HCT116 (cell line): Measurements from ENCODE around the gene ZBTB37. TPM values are rescaled to one million over a fixed set of nuclear protein-coding genes. Genes with fewer than 3 reads are reported as not detected.

Experiments used
- ATAC-seq: fragments of 200-7000 bp; cut with Tn5 transposase; 2 replicates; pipeline ENCODE4 v1.9.1; 2020; ENCODE audit warnings: mild to moderate bottlenecking, moderate library complexity
- BruUV-seq: library from RNA; stranded (reverse); fragments of 400-500 nt; replicated peaks from 2 replicates; lab custom pipeline; 2021; lab: Mats Ljungman, UMichigan
- CTCF ChIA-PET: fragments of 300-600 bp; sonication (Branson Sonifier 250); formaldehyde crosslinking; loops from one replicate; lab custom pipeline; 2021; ENCODE audit warnings: antibody characterized with exemption; lab: Charles Lee
- POLR2A ChIA-PET: fragments of 300-600, 350-600 bp; sonication (Branson Sonifier 250); formaldehyde crosslinking; loops from one replicate; lab custom pipeline; 2021; ENCODE audit warnings: antibody characterized with exemption; lab: Charles Lee
- RAD21 ChIA-PET, 2 experiments: fragments of 300-600 bp; sonication (Branson Sonifier 250); formaldehyde crosslinking; loops; one replicate each; lab custom pipeline; 2023; ENCODE audit warnings: low total read pairs in 2 of 2; ENCODE audit not compliant: uncharacterized antibody in 2 of 2, unreplicated experiment in 2 of 2, low non-redundant PET in 1 of 2; lab: Charles Lee
- DNase-seq: peaks from one replicate; pipeline ENCODE4 v3.0.0-alpha.2; 2010; ENCODE audit warnings: low read depth, low spot score
- H2AFZ ChIP-seq: fragments of 200-600 bp; shearing (Covaris generic), sonication (generic); 2 replicates; pipeline ENCODE4 v1.6.1; 2017; ENCODE audit warnings: low read depth, mixed run types, mixed read lengths, antibody characterized with exemption, low read length; ENCODE audit not compliant: poor library complexity, severe bottlenecking
- H3K27ac ChIP-seq: 2 replicates; pipeline ENCODE4 v1.5.1; 2012; ENCODE audit warnings: low read depth, low read length
- H3K27me3 ChIP-seq: fragments of 200-600 bp; sonication (generic); 2 replicates; pipeline ENCODE4 v1.6.1; 2016; ENCODE audit warnings: mixed run types, low read length, mixed read lengths; ENCODE audit not compliant: insufficient read depth
- H3K36me3 ChIP-seq, 2 experiments: fragments of 200-500 bp in 1 of 2; fragments of 200-600 bp in 1 of 2; sonication (Bioruptor generic) in 1 of 2; sonication (generic) in 1 of 2; 2 replicates each; pipeline versions ENCODE4 v1.5.1 to v1.6.1; 2014 to 2016; ENCODE audit warnings: low read length in 2 of 2, inconsistent platforms in 1 of 2, mixed read lengths in 1 of 2, mixed run types in 1 of 2; ENCODE audit not compliant: insufficient read depth in 2 of 2, control insufficient read depth in 1 of 2
- H3K4me1 ChIP-seq, 2 experiments: fragments of 200-600 bp in 1 of 2; sonication (generic) in 1 of 2; 2 replicates each; pipeline versions ENCODE4 v1.5.1 to v1.6.1; 2012 to 2017; ENCODE audit warnings: low read length in 2 of 2, inconsistent platforms in 1 of 2, mild to moderate bottlenecking in 1 of 2, mixed read lengths in 1 of 2, mixed run types in 1 of 2, moderate library complexity in 1 of 2; ENCODE audit not compliant: insufficient read depth in 2 of 2, control insufficient read depth in 1 of 2
- H3K4me2 ChIP-seq: fragments of 200-600 bp; sonication (generic); 2 replicates; pipeline ENCODE4 v1.6.1; 2017; ENCODE audit warnings: mixed run types, low read length, mixed read lengths
- H3K4me3 ChIP-seq, 2 experiments: fragments of 200-600 bp in 1 of 2; sonication (generic) in 1 of 2; replicated peaks in 1 of 2; 2 replicates each; pipeline ENCODE4 v1.5.1; 2011 to 2016; ENCODE audit warnings: low read length in 2 of 2, control low read depth in 1 of 2, low read depth in 1 of 2, mild to moderate bottlenecking in 1 of 2, mixed read lengths in 1 of 2, mixed run types in 1 of 2
- H3K79me2 ChIP-seq: fragments of 200-600 bp; sonication (generic); 2 replicates; pipeline ENCODE4 v1.6.1; 2017; ENCODE audit warnings: mild to moderate bottlenecking, mixed run types, low read length, moderate library complexity, mixed read lengths; ENCODE audit not compliant: insufficient read depth
- H3K9ac ChIP-seq: fragments of 200-600 bp; sonication (generic); 2 replicates; pipeline ENCODE4 v1.6.1; 2016; ENCODE audit warnings: low read length, mixed read lengths
- H3K9me2 ChIP-seq: fragments of 200-600 bp; sonication (generic), shearing (Covaris generic); 2 replicates; pipeline ENCODE4 v1.6.1; 2017; ENCODE audit warnings: mixed run types, mild to moderate bottlenecking, moderate library complexity; ENCODE audit not compliant: insufficient read depth
- H3K9me3 ChIP-seq, 2 experiments: fragments of 200-500 bp in 1 of 2; fragments of 200-600 bp in 1 of 2; sonication (Bioruptor generic) in 1 of 2; sonication (generic) in 1 of 2; 2 replicates each; pipeline ENCODE4 v1.6.1; 2014 to 2017; ENCODE audit warnings: low read length in 2 of 2, mixed read lengths in 2 of 2, inconsistent platforms in 1 of 2, low read depth in 1 of 2, mild to moderate bottlenecking in 1 of 2, mixed run types in 1 of 2, moderate library complexity in 1 of 2; ENCODE audit not compliant: control insufficient read depth in 1 of 2, insufficient read depth in 1 of 2
- H4K20me1 ChIP-seq: fragments of 200-600 bp; sonication (generic), shearing (Covaris generic); 2 replicates; pipeline ENCODE4 v1.6.1; 2017; ENCODE audit warnings: mixed run types, mild to moderate bottlenecking, moderate library complexity; ENCODE audit not compliant: insufficient read depth
- CBX3 ChIP-seq: IDR thresholded peaks from 2 replicates; pipeline ENCODE4 v1.6.1; 2012; ENCODE audit warnings: low read depth
- CEBPB ChIP-seq: IDR thresholded peaks from 2 replicates; pipeline ENCODE4 v1.6.1; 2012; ENCODE audit warnings: low read depth
- EGR1 ChIP-seq: IDR thresholded peaks from 2 replicates; pipeline ENCODE4 v1.6.1; 2012; ENCODE audit warnings: low read depth
- ELF1 ChIP-seq: IDR thresholded peaks from 2 replicates; pipeline ENCODE4 v1.6.1; 2012; ENCODE audit warnings: low read depth, borderline replicate concordance
- EZH2phosphoT487 ChIP-seq: fragments of 200-600 bp; IDR thresholded peaks from 2 replicates; pipeline ENCODE4 v1.6.1; 2018; ENCODE audit warnings: antibody characterized with exemption, borderline replicate concordance
- FOSL1 ChIP-seq: IDR thresholded peaks from 2 replicates; pipeline ENCODE4 v1.6.1; 2012; ENCODE audit warnings: low read depth
- JUND ChIP-seq: IDR thresholded peaks from 2 replicates; pipeline ENCODE4 v1.6.1; 2012
- MAX ChIP-seq: IDR thresholded peaks from 2 replicates; pipeline ENCODE4 v1.6.1; 2012
- POLR2A ChIP-seq: IDR thresholded peaks from 2 replicates; pipeline ENCODE4 v1.7.0; 2011; ENCODE audit warnings: borderline replicate concordance; ENCODE audit not compliant: insufficient read depth, insufficient read length; ENCODE audit errors: extremely low read depth
- POLR2AphosphoS5 ChIP-seq: IDR thresholded peaks from 2 replicates; pipeline ENCODE4 v1.6.1; 2011; ENCODE audit warnings: mild to moderate bottlenecking, low read depth, low read length, moderate library complexity
- RAD21 ChIP-seq: IDR thresholded peaks from 2 replicates; pipeline ENCODE4 v1.6.1; 2012; ENCODE audit warnings: low read depth, mild to moderate bottlenecking
- SIN3A ChIP-seq: IDR thresholded peaks from 2 replicates; pipeline ENCODE4 v1.6.1; 2012; ENCODE audit warnings: low read depth
- SP1 ChIP-seq: IDR thresholded peaks from 2 replicates; pipeline ENCODE4 v1.6.1; 2012; ENCODE audit warnings: low read depth
- SRF ChIP-seq: IDR thresholded peaks from 2 replicates; pipeline ENCODE4 v1.6.1; 2012; ENCODE audit warnings: low read depth
- TCF7L2 ChIP-seq: IDR thresholded peaks from 2 replicates; pipeline ENCODE4 v1.7.0; 2011; ENCODE audit warnings: borderline replicate concordance, inconsistent platforms; ENCODE audit not compliant: insufficient read depth, insufficient read length; ENCODE audit errors: extremely low read depth
- ZBTB33 ChIP-seq: IDR thresholded peaks from 2 replicates; pipeline ENCODE4 v1.6.1; 2011; ENCODE audit warnings: mild to moderate bottlenecking, low read length, moderate library complexity; ENCODE audit not compliant: insufficient replicate concordance; ENCODE audit errors: extremely low read depth
- ZFX ChIP-seq: fragments of 450-650 bp; IDR thresholded peaks from 2 replicates; pipeline ENCODE4 v1.6.1; 2017
- intact Hi-C: fragments of 100-400 bp; cut with micrococcal nuclease; formaldehyde crosslinking; loops from 2 replicates; pipeline ENCODE4 v1.10.0; 2022
- total RNA-seq: library from RNA; stranded (reverse); gene quantifications from one replicate; pipeline ENCODE4 v1.2.1, GENCODE V29; 2021; ENCODE audit not compliant: unreplicated experiment
- TF ChIP-seq, protein P1 (sequence below): IDR thresholded peaks from 2 replicates; pipeline ENCODE4 v1.6.1; 2012

ZBTB37 gene
- total RNA-seq, 1 experiment from 2014 or later: 9.5 TPM

DNA sequence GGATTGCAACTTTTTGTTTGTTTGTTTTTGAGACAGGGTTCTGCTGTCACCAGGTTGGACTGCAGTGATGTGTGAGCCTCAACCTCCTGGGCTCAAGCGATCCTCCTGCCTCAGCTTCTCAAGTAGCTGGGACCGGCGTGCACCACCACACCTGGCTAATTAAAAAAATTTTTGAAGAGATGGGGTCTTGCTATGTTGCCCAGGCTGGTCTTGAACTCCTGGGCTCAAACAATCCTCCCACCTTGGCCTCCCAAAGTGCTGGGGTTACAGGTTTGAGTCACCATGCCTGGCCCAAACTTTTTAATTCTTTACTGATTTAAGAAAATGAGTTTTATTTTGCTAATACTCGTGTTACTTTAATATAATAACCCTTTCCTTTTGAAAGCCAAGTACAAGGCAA is 80.4 kb downstream of the ZBTB37 start:
- intact Hi-C loops: no loop called here

More for the DNA sequence above, 80.4 kb downstream of the ZBTB37 start:
- no peaks in the 10 kb centered on the region for H3K27me3 ChIP-seq
- BruUV-seq: no TSS peak
- H3K9ac ChIP-seq: no peak overlapping the region
- no peaks in the 10 kb centered on the region for H3K4me1 ChIP-seq
- H3K27ac ChIP-seq: no peak overlapping the region
- ChIA-PET CTCF (no interaction called here), POLR2A (no interaction called here), RAD21 (no interaction called here)
- H2AFZ ChIP-seq: no peak overlapping the region
- TF ChIP-seq CBX3: no peak
- no peak for TF ChIP-seq ZBTB33
- no peak for TF ChIP-seq RAD21
- no peak for TF ChIP-seq MAX
- TF ChIP-seq, protein P1, sequence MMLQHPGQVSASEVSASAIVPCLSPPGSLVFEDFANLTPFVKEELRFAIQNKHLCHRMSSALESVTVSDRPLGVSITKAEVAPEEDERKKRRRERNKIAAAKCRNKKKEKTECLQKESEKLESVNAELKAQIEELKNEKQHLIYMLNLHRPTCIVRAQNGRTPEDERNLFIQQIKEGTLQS: no peak
- TF ChIP-seq POLR2A: no peak
- TF ChIP-seq SP1: no peak
- no peak for TF ChIP-seq CEBPB
- TF ChIP-seq EGR1: no peak
- TF ChIP-seq POLR2AphosphoS5: no peak
- TF ChIP-seq SIN3A: no peak
- TF ChIP-seq EZH2phosphoT487: no peak
- no peak for TF ChIP-seq ZFX
- TF ChIP-seq SRF: no peak
- TF ChIP-seq JUND: no peak
- TF ChIP-seq ELF1: no peak
- no peak for TF ChIP-seq FOSL1
- no peak for TF ChIP-seq TCF7L2
- TF ChIP-seq, all 23 proteins: peak for 0
- no peaks in the 10 kb centered on the region for H3K9me2 ChIP-seq
- no peaks in the 10 kb centered on the region for H4K20me1 ChIP-seq
- H3K9me3 ChIP-seq: no peaks in the 10 kb centered on the region
- ATAC-seq: no peak
- peaks cover 27 to 45% of the 10 kb centered on the region in 2 experiments; a peak in 3 of 4 replicates for H3K36me3 ChIP-seq
- H3K4me2 ChIP-seq: no peak overlapping the region
- no peak overlapping the region for H3K4me3 ChIP-seq
- H3K79me2 ChIP-seq: no peaks in the 10 kb centered on the region
- DNase-seq: no peak

Other genes starting within 250 kb of the ZBTB37 start
- gene TEX50, start 233.0 kb upstream of the ZBTB37 start, total RNA-seq: not detected
- 0.44 TPM for gene ANKRD45, start 198.5 kb upstream of the ZBTB37 start, total RNA-seq
- 16.2 TPM for gene KLHL20, start 153.4 kb upstream of the ZBTB37 start, total RNA-seq
- 25.6 TPM for gene DARS2, start 43.7 kb upstream of the ZBTB37 start, total RNA-seq
- gene CENPL, start 43.5 kb upstream of the ZBTB37 start, total RNA-seq: 20.3 TPM
- 798 TPM for gene GAS5, start 391 bp upstream of the ZBTB37 start, total RNA-seq
- gene SERPINC1, start 48.9 kb downstream of the ZBTB37 start, total RNA-seq: 0.61 TPM
- gene RC3H1, start 154.0 kb downstream of the ZBTB37 start, total RNA-seq: 23.6 TPM